T-helper 1 cell (primary cell): ENCODE results near the gene FIBCD1.
A peak's percentile ranks its signal among the peaks of the same experiment; 100 is the strongest.

ENCODE experiments used
- DNase-seq, 5 donors: peaks; one replicate each; pipeline ENCODE4 v3.0.0-alpha.2; 2012 to 2020

FIBCD1 gene

DNA sequence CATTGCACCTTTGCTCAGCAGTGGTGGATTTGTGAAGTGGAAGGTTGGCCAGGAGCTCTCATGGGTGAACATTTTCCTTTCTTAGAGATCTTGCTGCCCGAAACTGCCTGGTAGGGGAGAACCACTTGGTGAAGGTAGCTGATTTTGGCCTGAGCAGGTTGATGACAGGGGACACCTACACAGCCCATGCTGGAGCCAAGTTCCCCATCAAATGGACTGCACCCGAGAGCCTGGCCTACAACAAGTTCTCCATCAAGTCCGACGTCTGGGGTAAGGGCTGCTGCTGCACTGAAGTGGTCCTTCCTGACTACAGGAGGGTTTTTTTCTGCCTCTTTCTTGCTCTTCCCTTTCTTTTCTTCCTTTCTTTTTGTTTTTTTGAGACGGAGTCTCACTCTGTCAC, 64.3 kb downstream of the FIBCD1 start:
- no peak for DNase-seq

DNA sequence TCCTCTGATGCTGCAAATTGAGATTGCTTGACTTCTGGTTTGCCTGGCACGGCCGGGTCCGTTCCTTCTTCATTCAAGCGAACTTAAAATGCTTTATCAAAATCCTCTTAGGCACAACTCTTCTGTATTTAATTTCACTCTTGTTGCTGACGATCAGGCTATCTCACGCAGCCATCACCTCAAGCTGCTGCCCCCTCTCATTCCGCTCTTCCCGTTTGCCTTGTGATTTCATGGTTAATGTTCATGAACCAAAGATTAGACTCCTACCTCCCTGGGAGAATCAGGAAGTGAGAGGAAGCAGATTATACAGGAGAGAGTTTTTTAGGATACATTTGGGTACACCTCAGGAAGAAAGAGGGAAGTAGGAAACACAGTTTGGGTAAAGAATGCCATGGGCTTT, 65.1 kb downstream of the FIBCD1 start:
- DNase-seq = no peak

DNA sequence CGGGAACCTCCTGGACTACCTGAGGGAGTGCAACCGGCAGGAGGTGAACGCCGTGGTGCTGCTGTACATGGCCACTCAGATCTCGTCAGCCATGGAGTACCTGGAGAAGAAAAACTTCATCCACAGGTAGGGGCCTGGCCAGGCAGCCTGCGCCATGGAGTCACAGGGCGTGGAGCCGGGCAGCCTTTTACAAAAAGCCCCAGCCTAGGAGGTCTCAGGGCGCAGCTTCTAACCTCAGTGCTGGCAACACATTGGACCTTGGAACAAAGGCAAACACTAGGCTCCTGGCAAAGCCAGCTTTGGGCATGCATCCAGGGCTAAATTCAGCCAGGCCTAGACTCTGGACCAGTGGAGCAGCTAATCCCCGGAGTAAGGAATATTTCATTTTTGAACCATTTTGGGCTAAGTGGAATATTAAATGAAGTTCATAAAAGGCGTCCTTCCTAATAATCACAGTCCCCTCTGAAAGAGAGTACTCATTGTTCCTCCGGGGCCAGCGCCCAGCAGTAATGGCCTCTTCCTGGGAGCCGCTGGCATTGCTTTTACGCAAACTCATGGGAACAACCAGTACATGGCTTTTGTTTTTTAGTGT, 66.0 kb downstream of the FIBCD1 start:
- DNase-seq = no peak

DNA sequence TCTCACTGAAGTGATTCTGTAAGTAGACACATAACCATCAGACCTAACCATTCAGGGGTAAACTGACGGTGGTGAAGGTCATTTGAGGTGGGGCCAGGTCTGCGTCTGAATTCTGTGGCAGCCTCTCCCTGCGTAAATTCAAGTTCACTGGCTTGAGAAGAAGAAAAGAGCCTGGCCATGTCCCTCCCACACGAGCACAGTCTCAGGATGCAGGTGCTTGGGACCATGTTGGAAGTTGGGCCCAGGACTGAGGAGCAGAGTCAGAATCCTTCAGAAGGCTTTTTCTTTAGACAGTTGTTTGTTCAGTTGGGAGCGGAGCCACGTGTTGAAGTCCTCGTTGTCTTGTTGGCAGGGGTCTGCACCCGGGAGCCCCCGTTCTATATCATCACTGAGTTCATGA, 66.5 kb downstream of the FIBCD1 start:
- DNase-seq = no peak

DNA sequence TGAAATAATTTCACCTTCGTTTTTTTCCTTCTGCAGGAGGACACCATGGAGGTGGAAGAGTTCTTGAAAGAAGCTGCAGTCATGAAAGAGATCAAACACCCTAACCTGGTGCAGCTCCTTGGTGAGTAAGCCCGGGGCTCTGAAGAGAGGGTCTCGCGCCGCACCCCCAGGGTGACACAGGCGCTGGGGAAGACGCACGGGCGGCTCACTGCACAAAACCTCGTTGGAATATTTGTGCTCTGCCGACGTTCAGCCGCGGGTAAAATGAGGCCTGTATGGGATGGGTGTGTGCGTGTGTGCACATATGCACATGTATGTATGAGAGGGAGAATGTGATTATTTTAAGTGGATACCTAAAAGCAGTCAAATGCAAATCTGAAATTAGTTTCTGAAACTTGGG, 67.0 kb downstream of the FIBCD1 start:
- DNase-seq = no peak

DNA sequence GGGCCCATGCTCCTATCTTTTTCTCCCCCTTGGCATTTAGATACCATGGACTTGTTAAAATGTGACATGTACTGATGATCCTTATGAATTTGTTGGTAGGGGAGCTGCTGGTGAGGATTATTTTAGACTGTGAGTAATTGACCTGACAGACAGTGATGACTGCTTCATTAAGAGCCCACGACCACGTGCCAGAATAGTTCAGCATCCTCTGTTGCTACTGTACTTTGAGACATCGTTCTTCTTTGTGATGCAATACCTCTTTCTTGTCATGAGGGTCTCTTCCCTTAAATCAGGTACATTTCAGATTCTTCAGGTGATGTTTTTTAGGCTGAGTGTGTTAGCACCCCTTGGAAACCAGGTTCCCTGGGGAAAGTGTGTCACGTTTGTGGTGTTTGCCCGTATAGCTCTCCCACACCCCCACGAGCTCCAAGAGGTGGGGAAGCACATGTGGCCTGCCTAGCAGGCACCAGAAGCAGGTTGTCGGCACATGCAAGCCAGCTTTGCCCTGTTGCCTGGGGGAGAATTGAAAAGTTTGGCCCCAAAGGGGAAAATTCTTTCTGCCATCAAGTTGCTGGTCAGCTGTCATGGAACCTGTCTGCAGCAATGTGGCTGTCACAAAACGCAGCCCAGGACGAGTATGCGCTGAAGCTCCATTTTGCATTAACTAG, 67.5 kb downstream of the FIBCD1 start:
- no peak for DNase-seq

DNA sequence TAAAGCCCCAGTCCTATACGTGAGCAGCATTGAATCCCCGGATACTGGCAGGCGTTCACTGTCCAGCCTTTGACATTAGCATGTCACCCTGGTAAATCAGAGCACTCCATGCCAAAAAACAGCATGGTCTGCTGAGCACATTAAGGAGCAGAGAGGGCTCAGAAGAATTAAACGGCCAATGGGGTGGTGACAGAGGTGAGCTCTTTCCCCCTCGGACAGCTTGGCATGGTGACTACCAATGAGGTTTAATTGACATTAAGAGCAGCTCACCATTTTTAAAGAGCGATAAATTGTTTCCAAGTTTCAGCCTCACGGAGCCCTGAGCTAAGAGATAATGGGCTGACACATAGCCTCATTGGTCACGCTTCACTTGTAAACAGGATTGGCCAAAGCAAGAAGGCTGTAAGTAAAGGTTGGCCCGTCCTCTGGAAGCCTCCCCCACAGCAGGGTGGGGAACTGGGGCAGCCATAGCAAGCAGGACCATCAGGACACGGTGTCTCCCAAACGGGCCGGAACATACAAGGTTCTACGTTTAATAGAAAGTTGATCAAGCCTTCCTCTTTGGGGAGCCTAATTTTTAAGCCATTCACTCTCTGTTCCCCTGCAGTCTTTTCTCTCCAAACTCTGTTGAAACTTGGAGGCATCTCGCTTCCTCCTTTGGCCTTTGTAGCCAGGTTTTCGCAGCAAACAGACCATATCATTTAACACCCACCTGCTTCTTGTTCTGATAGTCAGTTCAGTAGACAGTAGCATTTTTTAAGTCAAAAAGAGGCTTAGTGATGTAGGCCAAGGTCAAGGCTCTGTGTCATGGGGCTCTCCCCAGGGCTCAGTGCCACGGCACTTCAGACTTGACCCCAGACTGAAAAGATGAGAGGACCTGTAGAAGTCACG, 68.3 kb downstream of the FIBCD1 start:
- DNase-seq = no peak

DNA sequence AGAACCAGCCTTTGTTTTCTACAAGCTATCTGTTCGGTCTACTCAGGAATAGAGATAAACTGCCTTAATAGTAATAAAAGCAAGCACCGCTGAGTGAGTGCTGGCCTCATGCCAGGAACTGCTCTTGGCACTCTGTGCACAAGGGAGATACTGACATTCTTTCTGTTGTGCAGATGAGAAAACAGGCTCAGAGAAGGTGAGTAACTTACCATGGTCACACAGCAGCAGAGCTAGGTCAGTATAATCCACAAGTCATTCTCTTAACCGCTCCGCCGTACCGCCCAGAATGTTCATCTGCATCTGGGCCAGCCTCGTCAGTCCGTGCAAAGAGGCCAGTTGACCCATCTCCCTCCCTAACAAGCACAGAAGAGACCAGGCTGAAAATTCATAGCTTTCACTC, 69.8 kb downstream of the FIBCD1 start:
- no peak for DNase-seq

DNA sequence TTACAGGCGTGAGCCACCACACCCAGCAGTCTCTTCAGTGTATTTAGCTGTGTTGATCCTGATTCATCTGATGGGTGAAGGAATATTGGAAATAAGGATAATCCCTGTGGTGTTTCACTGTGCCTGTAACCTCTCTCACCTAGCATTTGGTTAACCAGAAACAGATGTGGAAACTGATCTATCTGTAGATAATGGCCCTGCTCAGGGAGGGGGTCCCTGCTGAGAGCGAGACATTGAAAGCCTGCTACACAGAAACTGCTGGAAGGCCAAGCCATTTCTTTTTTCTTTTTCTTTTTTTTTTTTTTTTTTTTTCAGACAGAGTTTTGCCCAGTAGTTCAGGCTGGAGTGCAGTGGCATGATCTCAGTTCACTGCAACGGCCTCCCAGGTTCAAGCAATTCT, 70.8 kb downstream of the FIBCD1 start:
- no peak for DNase-seq

DNA sequence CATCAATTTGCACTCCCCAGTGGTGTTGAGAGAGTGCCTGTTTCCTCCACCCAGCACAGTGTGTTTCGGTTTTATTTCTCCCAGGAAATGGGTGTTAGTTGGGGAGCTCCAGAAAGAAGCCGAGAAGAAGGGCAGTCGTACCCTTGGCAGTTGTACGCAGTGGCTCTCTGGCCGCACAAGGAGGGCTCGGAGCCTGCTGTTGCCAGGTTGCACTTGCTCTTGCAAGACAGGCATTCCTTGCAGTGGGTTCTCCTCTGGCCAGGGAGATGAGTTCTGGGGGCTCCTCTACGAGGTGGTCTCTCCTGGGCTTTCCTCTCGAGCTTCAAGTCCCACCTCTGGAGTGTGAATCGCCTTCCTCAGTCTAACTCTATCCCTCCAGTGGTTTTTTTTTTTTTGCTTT, 71.5 kb downstream of the FIBCD1 start:
- DNase-seq = no peak

DNA sequence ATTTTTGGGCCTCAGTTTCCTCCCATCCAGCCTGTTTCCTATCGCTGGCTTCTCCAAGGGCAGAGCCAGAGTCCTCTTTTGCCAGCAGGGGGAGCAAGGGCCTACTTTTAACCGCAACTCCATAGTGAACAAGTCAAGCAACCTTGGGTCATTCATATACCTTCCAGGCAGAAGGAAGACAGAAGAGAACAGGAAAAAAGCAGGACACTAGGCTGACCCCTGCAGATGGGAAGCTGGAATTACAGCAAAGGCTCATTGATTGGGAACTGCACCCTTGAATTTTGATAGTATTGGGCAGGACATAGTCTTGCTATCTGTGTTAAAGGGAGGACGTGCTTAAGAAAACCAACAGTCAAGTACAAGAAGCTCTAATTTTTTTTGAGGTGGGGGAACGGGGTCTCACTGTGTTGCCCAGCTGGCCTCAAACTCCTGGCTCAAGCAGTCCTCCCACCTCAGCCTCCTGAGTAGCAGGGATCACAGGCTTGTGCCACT, 72.5 kb downstream of the FIBCD1 start:
- peak in 3 of 5 donors; percentile 14 to 43 (median 41) for DNase-seq

DNA sequence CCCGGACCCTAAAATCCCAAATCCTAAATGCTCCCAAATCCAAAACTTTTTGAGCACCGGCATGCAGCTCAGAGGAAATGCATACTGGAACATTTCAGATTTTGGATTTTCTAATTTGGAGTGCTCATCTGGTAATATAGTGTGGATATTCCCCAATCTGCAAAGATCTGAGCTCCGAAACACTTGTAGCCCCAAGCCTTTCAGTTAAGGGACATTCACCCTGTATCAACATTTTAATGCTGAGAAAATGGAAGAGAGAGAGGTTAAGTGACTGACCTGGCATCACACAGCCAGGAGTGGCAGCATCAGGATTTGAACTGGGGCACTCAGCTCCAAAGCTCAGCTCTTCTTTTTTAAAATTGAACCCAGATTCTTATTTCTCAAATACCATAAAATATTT, 73.1 kb downstream of the FIBCD1 start:
- no peak for DNase-seq

DNA sequence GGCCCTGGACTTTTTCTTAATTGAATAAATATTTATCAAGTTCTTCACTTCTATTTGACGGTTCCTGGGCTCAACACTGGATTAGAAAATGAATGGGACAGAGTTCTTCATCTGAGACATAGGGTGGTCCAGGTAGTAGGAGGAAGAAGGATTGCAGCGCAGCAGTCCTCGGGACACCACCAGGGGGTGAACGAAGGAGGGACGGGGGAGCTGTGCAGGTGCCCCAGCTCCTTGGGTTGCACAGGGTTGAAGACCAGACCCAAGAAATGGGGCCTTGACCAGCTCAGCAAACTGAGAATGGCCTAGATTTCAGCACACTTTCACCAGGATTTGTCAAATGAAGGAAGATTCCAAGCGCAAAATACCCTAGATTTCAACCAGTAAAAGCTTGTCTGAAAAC, 74.5 kb downstream of the FIBCD1 start:
- DNase-seq = no peak

DNA sequence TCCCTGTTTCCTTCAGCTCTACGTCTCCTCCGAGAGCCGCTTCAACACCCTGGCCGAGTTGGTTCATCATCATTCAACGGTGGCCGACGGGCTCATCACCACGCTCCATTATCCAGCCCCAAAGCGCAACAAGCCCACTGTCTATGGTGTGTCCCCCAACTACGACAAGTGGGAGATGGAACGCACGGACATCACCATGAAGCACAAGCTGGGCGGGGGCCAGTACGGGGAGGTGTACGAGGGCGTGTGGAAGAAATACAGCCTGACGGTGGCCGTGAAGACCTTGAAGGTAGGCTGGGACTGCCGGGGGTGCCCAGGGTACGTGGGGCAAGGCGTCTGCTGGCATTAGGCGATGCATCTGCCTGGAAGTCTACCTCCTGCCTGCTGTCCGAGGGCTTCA, 76.3 kb downstream of the FIBCD1 start:
- no peak for DNase-seq

DNA sequence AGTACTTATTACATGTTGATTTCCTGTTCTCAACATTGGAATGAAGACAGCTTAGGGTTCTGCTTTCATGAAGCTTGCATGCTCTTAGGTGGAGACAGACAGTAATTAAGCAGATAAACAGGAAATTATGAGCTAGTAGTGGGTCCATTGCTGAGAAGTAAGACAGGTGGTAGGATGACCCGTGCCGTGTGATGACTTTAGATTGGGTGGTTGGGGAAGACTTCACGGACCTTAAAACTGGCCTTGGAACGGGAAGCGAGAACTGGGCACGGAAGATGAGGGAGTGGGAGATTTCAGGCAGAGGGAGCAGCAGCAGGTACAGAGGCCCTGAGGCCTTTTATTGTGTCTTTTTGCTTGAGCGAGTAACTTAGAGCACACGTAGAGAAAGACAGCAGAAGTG, 76.8 kb downstream of the FIBCD1 start:
- no peak for DNase-seq

DNA sequence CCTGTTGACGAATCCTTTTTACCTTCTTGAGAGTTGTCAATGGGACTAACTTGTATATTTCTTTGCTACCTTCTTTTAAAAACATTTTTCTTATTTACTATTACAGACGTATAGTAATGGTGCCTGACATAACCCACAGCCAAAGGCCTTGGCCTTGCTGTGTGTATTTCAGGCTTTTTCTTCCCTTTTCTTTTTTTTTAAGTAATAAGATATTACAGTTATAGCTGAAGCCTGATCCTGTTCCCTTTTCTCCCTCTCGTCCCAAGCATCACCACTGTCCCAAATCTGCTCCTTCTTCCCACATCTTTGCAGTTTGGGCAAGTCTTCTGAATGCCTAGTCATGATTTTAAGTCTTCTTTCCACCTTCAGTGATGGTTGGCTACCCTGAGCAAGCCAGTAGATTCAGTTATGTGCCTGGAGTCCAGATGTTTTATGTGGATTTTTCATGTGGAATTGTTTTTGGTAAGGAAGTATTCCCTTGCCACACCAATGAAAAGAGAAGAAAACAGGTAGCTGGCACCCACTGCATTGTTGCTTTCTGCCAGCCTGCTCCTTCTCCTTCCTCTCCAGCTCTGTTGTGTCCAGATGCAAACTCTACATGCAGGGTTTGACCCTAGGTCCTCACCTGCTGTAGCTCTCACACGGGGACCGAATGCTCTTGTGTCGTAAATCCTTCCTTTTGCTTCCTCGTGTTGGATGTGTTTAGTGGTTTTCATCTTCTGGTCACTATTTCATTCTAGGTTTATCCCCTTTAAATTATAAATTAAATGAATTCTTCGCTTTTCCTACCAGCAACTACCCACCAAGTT, 77.5 kb downstream of the FIBCD1 start:
- DNase-seq = no peak

DNA sequence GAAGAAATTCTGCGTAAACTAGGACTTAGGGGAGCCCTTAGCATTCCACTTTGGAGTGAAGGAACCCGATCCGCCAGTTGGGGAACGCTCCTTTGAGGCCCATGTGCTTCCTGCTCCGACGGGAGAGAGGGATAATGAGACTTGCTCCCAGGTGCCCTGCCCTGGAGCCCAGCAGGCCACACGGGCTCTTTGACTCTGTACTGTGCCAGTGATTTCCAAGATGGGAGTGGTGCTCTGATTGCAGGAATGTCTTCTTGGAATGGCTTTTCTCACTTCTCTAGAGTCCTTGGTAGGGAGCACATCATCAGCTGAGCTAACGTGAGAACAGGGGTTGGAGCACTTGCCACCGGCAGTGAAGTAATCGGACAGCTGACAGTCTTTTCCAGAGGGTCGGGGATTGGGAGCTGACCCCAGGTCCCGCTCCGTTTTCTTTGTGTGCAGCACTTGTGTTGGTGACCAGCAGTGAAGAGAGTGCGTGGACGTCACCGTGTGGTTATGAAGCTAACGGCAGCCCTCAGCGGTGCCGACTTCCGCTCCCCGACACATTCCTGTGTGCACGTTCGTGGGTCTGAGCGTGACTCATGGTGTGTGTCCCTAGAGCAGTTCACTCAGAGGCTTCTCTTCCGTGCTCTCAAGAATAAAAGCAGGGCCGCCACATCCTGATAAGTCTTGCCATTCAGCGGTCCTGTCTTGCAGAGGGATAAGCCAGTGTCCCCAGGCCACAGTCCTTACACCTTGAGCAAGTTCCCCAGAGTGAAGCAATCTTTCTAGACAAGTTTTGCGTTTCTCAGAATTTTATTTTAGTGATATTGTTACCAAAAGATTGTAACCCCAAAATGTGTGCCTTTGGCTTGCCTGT, 78.4 kb downstream of the FIBCD1 start:
- DNase-seq = no peak

DNA sequence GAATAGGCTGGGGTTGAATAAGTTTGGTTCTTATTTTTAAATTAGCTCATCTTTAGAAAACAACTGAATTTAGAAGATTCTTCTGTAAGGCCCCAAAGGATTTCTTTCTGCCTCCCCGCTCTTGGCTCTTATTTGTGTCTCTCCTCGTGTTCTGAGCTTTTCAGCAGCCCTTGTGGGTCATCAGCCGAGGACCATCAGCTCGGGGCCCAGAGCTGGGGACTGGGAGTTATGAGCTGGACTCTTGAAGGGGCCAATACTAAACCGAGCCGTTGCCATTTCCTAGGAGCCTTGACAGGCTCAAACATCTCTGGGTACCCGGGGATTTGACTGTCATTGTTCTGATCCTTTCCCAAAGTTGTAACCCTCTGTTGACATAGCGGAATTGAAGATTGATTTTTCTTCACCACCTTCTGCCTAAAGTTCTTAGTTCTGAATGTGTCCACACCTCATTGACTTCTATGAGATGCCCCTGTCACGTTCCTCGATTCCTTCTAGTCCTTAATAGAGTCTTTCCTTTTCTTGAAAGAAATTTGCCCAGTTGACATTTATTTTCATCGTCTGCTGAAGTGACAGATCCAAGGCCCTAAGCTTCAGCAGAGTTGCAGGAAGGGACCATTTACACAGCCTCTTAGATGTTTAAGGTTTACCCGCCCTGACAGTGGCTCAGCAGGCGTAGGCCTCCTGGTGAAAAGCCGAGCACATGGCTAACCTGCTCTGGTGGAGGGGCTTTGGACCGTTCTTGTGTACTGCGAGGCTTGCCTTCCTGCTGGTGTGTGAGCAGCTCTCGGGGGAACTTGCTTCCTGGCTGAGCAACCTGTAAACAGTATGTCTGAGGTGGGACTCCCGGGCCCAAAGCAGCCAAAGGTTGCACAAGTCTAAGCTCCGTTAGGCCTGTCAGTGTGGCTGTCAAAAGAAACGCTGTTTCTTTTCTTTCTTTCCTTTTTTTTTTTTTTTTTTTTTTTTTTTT, 80.0 kb downstream of the FIBCD1 start:
- DNase-seq = no peak

DNA sequence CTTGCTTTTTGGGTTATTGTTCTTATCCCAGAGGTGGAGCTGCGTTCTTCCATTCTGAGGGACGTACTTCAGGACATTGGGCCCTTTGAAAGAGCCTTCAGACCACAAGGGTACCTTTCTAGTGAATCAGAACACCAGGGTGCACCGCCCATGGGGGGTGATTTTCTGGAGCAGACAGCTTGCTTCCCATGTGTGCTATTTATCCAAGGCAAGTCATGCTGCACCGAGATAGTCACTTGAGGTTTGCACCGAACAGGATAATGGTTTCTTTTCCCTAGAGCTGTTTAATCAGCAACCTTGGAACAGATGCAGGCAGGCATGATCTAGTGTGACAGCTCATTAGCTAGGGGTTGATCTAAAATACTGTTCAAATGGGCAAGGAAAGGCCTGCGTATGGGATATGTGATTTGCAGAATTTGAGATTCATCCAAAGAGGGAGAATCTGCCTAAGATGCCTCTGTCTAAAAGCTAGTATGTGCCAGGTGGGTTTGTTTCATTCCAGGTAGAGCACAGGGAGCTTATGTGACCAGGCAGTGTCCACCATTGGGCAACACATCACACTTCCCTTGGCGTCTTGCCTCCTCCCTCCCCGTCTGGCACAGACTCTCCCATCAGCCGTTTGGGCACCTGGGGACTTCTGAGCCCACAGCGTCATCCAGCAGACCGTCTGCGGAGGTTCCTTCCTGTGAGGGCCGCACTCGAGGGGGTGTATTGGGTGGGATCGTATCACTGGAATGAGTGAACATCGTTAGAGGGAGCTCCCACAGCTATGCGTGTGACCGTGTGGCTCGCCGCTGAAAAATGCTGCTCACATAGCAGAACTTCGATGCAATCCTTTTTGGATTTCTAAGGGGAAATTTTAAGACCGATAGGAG, 80.9 kb downstream of the FIBCD1 start:
- no peak for DNase-seq

DNA sequence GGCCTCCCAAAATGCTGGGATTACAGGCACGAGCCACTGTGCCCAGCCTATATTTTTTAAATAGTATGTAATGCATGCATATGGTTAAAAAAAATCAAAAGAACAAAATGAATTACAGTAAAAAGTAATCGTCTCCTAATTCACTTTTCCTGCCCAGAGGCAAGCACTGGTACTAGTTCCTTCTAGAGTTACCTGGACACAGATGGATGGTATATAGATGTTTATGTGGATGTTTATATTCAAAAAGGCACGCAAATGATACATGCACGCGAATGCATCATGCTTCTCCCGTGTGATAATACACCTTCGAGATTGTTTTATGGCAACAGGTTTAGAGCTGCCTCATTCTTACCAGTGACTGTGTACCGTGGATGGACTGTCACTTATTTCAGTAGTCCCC, 82.6 kb downstream of the FIBCD1 start:
- DNase-seq = no peak
